GM19025 (cell line): ENCODE results near the gene CCBE1.

Source experiments
- ATAC-seq: cut with Tn5 transposase; IDR thresholded peaks from one replicate; pipeline ENCODE4 v1.9.1; 2021; ENCODE audit warnings: mild to moderate bottlenecking, low read depth, moderate library complexity; ENCODE audit not compliant: unreplicated experiment

Gene CCBE1

DNA sequence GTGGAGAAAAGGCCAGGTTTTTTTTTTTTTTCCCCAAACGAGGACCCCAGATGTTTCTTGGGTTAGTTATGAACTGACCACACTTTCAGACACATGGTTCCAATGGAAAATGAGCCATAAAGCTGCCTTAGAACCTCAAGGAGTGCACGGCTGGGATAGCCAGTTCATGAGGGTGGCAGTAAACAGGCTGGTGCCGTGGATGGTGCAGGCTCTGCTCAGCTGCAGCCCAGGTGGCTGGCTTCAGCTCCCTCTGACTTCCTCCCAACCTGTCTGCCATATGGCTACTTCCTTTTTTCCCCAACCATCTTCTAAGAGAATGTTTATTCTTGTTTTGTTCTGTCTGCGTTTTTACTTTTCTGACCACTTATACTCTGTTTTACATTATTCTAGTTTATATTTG, 228.4 kb downstream of the CCBE1 start:
- no peak for ATAC-seq

DNA sequence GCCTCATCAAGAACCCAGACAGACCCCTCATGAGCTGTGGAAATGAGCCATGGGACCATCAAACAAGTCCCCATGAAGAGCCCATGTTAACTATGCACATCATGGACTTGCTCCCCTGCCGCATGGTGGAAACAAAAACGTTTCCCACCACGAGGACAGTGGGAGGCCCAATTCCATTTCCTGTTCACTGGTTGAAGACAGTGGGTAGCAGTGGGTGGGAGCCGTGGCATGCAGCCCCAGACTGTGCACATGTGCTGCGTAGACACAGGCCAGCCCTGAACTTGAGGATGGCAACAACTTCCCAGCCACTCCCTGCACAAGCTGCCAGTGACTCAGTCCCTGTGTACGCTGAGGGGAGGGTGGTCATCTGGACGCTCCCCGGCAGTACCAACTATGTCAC, 229.7 kb downstream of the CCBE1 start:
- no peak for ATAC-seq

DNA sequence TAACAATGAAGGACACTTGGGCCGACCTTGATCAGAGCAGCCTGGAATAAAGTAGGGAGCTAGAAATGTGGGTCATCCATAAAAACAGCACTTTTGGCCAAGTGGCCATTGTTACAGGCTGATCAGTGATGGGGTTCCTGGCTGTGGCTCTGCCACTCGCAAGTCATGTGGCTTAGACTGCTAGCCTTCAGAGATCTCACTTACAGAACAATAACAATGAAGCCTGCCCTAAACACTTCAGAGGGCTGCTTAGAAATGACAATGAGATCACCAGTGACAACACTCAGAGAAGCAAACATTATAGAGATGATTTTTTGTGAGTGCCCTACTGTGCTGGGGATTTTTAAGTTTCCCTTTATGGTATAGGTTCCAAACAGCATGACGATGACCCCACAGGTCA, 230.2 kb downstream of the CCBE1 start:
- ATAC-seq: no peak

DNA sequence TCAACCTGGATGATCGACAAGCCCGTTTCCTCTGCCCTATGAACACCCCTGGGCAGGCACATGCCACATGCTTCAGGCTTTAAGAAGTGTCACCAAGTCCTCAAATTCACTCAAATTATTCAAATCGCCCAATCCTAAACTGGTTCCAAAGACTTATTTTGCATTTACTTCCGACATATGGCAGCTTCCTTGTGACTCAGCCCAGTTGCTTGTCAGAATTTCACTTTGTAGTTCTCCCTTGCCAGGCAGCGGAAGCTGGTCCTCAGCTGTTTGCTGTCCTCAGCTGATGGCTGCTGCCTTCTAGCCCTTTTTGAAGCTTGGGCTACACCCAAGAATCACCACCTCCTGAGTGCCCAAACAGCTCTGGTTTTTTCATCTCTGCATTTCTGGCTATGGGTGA, 232.7 kb downstream of the CCBE1 start:
- no peak for ATAC-seq

DNA sequence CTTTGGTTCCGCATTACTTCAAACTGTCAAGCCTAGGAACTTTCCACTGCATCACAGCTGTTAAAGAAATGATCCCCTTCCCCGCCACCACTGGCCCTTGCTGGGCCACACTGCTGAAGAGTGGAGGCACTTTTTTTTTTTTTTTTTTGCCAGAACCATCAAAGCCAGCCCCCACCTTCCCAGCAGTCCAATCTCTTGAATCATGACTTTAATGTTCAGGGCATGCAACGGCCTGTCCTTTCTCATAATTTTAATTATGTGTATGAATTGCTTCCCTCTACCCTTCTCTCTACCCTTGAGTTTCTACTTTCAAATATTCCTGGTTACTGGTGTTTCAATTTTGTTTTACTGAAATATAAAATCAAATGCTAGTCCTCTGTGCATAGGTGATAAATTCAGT, 236.1 kb downstream of the CCBE1 start:
- no peak for ATAC-seq

DNA sequence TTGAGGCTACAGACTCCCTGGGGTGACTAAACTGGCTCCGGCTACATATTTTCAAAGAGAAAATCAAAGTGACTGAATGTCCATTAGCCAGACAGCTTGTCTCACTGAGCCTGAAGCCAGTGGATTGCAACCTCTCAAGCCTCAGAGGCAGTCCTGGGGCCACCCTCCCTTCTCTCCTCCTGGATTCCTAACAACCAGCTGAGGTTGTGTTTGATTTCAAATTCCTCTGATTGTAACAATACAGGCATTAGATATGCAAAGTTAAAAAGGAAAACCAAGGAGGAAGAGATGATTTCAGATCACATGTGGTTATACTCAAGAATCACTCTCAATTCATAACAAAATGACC, 237.2 kb downstream of the CCBE1 start:
- no peak for ATAC-seq

DNA sequence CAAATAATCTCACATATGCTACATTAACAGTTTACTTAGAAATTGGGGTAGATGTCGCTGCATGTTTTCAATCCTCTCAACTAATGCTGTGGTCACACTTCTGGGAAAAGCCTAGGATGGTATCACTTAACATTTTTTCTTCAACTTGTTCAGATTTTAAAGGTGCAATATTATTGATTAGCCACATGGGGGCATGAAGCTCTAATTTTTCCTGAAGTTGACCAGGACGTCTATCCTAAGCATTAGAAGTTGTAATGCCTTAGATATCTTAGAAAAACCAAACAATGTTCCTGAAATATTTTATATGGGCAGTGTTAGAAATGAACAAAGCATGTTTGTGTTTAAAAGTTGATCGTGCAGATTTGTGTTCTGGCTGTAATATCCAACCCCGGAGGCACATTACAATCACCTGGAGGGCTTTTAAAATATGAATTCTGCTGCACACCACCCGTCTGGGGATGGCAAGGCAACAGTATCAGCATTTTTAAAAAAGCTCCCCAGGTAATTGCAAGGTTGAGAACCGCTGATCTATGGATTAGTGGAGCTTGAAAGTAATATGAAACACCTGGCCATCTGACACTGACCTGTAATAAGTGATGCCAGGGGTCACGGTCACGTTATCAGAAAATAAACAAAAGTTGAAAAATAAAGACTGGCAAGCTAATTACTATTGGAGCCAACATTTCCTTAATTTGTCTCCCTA, 237.7 kb downstream of the CCBE1 start:
- ATAC-seq: no peak

DNA sequence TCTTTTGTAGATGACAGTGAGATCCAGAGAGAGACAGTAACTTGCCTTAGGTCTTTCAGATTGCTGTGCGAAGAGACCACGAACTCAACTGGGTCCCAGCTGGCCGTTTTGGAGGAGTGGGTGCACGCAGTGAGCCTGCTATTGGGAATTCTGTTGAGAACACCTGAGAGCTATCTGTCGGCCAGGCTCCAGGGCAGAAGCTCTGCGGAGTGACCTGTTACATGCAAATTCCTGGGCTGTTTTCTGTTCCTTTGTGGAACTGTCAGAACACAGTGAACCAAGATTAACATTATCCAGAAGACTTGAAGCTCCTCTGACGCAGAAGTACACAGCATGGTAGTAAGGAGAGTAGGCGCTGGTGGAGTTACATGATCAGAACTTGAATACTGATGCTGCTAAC, 238.6 kb downstream of the CCBE1 start:
- no peak for ATAC-seq

DNA sequence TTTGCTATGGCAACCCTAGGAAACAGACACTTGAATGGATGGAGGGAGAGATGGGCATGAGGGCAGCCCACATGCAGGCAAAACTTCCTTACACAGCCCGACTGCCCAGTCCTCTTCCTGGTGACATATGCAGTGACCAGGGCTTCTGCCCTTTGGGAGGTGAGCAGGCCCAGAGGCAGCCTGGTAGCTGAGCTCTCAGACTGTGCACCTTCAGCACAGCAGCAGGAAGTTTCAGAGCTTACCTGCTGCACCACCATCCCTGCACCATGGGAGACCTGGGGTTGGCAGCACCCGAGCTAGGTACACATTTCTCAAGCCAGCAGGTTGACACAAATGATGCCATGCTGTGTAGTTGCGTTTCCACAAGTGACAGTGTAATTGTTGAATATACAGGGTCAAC, 240.6 kb downstream of the CCBE1 start:
- no peak for ATAC-seq

DNA sequence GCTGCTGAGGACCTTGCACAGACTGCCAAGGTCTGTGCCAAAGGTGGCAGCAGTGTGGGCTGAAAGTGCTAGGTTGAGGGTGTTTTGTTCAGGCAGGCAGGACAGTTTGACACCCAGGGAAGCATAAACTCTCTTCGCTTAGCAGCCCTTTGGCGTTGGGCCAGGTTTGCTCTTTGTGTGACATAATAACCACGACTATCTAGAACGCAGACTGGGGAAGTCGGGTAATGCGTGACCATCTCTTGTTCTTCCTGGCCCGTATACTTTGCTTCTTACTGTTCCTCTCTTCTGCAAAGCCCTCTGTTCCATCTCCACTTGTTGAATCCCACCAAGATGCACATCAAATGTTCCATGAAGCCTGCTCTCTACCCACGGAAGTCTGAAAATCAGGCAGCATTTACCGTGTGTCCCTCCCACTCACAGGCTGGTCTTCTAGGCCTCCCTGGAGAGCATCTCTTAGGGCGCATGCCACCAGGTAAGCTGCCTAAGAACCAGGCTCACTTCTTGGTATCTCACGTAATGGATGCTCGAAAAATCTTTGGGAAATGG, 241.4 kb downstream of the CCBE1 start:
- ATAC-seq: no peak

DNA sequence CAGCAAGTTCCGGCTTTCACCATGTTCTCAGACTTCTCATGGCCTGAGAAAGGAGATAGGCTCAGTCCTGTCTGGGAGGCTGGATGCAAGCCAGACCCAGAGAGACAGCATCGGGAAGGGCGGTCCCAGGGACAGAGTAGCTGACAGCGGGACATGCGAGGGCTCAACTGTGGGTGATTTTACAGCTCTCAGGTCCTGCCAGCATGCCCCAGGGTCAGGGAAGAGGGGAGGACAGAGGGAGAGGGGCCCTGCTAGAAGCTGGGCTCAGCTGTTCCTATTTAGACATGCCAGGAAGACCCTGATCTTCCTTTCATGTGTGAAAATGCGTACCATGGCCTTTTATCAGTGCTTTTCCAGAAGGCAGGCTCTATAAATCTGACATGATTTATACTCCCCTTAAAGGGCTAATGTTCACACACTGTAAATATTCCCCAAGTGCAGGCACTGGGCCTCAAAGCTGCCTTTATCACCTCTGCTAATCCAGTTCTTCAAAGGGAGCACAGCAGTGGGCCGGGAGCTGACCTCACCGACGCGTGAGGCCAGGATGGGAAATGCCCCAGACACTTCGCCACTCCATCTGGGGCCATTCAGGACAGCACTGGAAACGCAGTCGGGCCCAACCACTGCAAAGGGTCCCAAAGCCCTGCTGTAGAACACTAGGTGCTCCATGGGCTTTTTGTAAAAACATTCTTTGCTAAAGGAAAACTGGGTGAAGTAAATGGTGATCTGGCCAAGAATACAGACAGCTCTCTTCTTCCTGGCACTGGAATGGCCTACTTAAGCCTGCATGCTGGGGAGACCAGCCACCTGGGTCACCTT, 242.1 kb downstream of the CCBE1 start:
- no peak for ATAC-seq

DNA sequence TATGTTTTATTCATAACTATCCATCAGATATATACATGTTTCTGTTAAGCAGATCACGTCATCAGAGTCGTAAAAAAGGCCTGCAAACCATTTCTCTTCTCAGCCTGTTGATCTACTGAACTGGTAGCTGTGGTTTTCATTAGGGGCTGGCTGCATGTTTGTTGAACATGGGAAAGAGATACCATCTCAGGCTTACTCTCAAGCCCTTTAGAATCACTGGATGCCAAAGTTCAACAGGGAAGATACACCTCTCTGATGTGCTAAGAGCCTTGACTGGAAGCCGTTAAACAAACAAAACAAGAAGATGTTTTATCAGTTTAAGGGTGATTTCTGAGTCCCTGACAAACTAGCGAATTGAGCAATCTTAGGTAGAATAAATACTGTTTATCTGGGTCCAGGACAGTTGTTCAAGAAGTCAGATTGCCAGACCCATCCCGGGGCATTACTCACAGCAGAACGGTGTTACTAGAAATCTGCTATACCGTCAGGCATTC, 243.7 kb downstream of the CCBE1 start:
- ATAC-seq: no peak

DNA sequence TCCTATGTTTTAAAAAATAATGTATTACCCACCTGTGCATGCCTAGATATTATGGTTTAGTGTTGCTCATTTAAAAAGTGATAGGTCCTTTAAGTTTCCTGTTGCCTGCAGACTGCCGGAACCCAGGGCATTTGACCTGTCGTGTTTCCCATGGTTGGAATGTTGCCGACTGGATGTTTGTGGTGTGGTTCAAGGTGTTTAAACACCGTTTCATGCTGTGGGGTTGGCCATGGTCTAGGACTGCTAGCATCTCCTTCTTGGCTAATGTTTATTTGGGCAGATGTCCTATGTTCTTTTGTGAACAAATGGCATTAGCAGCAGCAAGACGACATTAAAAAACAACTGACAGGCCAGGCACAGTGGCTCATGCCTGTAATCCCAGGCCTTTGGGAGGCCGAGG, 245.3 kb downstream of the CCBE1 start:
- no peak for ATAC-seq

DNA sequence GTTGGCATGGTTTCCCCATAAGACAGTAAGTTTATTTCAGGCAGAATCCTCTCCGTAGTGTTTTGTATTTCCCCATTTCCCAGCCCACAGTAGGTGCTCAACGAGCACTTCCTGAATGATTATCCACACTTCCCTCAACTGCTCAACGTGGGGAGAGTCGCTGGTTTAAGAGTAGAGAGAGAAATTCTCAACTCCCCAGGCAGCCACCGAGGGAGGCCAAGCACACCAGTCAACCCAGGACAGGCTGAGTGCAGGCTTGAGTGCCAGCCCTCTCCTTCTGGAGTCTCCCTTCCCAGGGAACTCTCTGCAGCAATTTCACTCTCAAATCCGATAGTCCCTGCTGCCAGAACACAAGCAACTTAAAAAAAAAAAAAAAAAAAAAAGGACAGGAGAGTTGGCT, 246.2 kb downstream of the CCBE1 start:
- ATAC-seq: no peak

DNA sequence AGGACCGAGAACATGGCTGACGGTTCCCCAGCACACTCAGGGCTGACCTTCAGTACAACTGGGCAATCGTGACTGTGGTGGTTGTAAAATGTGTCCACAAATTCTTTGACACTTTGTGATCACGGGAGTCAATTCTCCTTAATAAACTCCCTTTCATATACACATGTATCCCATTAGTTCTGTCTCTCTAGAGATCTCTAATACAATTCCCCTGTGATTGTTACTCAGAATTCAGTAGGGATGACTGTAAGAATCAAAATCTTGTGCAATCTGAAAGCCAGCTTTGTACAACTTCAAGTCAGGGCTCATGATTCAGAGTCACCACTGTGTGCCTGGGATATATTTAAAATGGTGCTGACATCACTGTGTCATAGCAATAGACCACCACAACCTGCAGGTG, 248.7 kb downstream of the CCBE1 start:
- ATAC-seq: no peak

DNA sequence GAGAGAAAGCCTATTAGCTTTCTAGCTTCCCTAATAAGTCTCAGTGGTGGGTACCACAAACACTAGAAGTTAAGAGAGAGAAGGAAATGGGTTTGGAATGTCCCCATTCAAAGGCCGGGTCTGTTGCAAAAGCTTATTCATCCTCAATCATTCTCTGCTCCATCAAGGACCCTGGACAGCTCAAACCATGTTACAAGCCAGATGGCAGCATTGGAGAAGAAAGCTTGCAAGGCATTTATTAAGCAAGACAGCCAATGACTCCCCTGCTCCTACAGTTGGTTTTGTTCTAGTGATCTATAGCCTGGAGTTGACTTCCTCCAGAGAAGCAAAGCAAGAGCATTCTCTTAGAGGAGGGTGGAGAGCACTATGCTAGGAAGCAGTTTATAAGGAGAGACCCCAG, 251.2 kb downstream of the CCBE1 start:
- ATAC-seq: no peak

DNA sequence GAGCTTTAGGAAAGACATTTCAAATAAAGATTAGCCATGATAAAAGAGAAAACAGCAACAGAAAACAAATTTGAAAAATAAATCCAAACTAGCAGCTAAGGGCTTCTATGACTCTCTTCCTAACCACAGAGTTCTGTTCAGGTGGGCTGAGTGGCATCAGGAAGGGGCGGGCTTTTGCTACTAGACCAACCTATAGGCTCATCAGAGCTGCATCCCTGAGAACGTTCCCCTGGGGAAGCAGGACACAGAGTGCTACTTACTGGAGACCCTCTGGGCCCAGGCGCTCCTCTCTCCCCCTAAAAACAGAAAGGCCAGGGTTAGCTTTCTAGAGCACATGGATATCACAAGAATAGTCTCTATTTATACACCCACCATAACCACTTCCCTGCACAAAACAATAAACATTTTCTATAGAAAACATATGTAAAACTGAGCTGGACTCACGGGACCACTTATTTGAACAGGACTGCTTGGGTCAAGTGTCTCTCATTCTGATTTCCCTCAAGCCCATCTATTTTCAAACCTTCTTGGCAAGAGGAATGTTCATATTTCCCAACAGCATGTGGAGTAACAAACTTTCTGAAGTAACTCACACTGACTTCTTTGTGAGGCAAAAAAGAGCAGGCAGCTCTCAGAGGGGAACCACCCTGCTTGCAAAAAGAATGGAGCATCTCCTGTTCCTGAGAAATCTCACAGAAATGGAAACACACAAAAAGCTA, 259.2 kb downstream of the CCBE1 start:
- ATAC-seq: no peak

DNA sequence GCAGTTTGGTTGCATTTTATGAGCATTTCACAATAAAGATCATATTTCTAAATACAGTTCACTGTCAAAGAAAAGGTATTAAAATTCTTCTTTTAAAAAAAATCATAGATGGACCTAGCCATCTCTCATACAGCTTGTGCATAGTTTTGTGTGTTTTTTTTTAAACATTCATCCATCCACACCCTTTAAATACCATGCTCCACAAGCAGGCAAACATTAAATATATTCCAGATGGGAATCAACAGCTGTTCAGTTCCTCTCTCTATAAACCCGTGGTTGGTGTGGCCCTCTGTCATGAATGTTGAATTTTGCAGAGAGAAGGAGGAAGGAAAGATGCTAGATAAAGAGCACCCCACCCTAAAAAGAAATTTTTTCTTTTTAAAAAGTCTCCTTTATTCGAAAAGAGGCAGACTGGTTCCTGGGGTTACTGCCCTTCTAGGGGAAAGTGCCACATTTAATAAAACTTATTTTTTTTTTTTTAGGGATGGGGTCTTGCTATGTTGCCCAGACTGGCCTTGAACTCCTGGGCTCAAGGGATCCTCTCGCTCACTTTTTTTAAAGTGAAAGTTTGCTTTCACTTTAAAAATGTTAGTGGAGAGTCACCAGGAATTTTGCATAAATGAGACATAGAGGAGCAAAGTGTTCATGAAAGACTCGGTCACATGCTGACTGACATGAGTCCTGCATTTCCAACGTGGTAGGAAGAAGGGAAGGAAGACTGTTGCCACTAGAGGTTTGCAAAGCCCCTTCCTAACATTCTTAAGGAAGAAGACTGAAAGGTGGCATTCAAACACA, 264.2 kb downstream of the CCBE1 start:
- ATAC-seq: no peak

DNA sequence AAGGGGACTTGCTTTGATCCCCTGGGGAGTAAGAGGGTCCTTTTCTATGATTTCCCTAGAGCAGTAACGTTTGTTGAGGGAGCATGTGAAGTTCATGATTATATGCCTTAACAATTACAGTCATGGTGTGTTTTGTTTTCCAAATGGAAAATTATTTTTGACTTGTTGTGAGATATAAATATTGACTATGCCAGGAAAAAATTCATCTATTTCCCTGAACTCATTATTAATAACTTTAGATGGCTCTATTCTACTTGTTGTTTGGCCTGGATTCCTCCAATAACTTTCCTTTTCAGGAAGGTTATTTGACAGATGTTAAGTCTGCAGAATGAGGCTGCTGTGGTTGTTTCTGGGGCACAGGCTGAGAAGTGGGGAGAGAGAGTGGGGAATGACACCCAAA, 266.1 kb downstream of the CCBE1 start:
- ATAC-seq: no peak

DNA sequence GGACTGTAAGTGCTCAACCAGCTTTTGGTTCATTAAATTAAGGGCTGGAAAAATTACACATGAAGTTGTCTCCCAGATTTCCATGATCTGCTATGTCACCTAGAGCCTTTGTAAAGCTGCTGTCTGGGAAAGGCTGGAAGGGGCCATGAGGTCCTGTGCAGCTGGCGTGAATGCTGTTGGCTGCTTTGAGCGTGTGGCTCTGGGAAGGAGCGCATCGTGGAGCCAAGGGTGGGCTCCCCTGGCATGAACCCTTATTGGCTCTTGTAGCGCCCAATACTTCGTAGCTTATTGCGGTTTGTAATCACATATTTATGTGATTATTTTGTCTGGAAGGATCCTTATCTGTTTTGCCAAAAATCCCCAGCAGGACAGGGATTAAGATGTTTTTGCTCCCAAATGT, 267.6 kb downstream of the CCBE1 start:
- ATAC-seq: no peak
